Vagina (tissue), 2 donors: Measurements from ENCODE around the gene DSG1.

Experiments
- POLR2A ChIP-seq, 2 donors: fragments of 450-650 bp; IDR thresholded peaks; one replicate each; pipeline ENCODE4 v1.6.1; 2017; ENCODE audit warnings: antibody characterized with exemption in 2 of 2, mild to moderate bottlenecking in 2 of 2, moderate library complexity in 2 of 2
- POLR2AphosphoS5 ChIP-seq, 2 donors: sonication (generic); formaldehyde crosslinking; IDR thresholded peaks; one replicate each; pipeline ENCODE4 v1.9.0; 2017; ENCODE audit warnings: antibody characterized with exemption in 2 of 2, mild to moderate bottlenecking in 2 of 2, low read depth in 1 of 2; ENCODE audit not compliant: insufficient read depth in 1 of 2
- TF ChIP-seq, protein P1 (sequence below), 3 experiments: fragments of 450-650 bp in 2 of 3; fragments of 200-600 bp in 1 of 3; sonication (generic) in 1 of 3; IDR thresholded peaks; one replicate each; pipeline ENCODE4 v1.5.1; 2017 to 2019; ENCODE audit warnings: antibody characterized with exemption in 3 of 3, mild to moderate bottlenecking in 2 of 3, moderate library complexity in 2 of 3

DNA sequence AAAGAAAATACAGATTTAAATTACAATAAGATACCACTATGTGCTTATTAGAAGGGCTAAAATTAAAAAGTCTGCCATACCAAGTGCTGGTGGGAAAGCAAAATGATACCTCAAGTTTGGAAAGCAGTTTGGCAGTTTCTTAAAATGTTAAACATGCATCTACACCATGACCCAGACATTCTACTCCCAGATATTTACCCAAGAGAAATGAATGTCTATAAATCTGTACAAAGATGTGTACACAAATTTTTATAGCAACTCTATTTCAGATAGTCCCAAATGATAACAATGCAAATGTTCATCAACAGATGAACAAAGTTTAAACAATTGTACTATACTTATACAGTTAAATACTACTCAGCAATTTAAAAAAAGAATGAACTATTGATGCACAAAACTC lies 51.5 kb downstream of the DSG1 start:
- no peak for TF ChIP-seq POLR2AphosphoS5 (IDR thresholded peaks at IDR 0.05; ENCODE audit: insufficient read depth in 1 of 2, low read depth in 1 of 2)
- TF ChIP-seq, protein P1, sequence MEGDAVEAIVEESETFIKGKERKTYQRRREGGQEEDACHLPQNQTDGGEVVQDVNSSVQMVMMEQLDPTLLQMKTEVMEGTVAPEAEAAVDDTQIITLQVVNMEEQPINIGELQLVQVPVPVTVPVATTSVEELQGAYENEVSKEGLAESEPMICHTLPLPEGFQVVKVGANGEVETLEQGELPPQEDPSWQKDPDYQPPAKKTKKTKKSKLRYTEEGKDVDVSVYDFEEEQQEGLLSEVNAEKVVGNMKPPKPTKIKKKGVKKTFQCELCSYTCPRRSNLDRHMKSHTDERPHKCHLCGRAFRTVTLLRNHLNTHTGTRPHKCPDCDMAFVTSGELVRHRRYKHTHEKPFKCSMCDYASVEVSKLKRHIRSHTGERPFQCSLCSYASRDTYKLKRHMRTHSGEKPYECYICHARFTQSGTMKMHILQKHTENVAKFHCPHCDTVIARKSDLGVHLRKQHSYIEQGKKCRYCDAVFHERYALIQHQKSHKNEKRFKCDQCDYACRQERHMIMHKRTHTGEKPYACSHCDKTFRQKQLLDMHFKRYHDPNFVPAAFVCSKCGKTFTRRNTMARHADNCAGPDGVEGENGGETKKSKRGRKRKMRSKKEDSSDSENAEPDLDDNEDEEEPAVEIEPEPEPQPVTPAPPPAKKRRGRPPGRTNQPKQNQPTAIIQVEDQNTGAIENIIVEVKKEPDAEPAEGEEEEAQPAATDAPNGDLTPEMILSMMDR (IDR thresholded peaks at IDR 0.05), result no peak
- TF ChIP-seq POLR2A (IDR thresholded peaks at IDR 0.05), result no peak
